Activated naive CD4-positive, alpha-beta T cell treated with anti-CD3 and anti-CD28 coated beads, Interleukin-2, amount 50 U/mL, for 16 hours (primary cell): Measurements from ENCODE around the gene RIMKLA.

Experiments
- DNase-seq: peaks from one replicate; pipeline ENCODE4 v3.0.0-alpha.2; 2020

Gene RIMKLA

GRCh38 chr1:42379794-42380585, 602 bp upstream of the RIMKLA start:
- peak; percentile 11 for DNase-seq

GRCh38 chr1:42381280-42381673, 685 bp downstream of the RIMKLA start:
- DNase-seq: no peak

DNA sequence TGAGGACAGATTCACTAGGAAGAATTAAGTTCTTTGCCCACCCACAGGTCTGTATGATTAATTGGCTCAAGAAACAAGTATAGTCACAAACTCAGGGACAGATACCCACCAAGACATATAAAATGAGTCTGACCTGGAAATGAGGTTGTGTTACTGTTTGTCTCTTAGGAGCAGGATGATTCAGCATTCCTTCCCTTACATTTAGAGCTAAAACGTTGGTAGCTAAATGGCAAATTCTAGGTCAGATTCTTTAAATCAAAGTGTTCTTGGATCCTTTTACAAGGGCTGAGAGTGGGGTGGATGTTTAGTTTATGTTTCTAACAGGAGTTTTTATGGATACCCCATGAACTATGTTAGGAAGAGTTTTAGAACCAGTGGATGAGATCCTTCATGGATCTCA, 4.7 kb downstream of the RIMKLA start:
- no peak for DNase-seq

DNA sequence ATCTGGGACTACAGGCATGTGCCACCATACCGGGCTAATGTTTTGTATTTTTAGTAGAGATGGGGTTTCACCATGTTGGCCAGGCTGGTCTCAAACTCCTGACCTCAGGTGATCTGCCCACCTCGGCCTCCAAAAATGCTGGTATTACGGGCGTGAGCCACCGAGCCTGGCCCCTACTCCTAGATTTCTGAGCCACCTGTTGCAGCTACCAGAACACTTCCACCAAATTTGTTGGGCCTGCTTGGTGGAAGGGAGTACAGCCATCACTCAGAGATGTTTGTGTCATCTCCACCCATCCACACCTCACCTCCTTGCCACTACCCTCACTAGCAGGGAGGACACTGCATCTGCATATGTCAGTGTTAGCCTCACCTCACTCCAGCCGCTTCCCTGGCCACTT, 5.5 kb downstream of the RIMKLA start:
- DNase-seq: no peak

DNA sequence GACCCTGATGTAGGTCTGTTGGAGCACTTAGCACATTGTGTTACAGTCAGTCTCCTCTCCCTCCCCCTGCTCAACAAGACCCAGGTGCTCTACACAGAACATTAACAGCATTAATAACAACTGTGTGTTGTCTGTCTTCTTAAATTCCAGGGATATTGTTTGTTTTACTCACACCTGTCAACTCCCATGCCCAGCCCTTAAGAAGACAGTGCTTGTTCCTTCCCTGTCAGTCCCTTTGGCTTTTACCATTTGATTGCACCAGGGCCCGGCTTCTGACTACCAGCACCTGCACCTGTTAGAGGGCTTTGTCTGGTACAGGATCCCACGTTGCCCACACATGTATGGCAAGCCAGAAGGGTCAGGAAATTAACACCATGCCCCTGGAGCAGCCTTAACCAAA, 11.7 kb downstream of the RIMKLA start:
- no peak for DNase-seq

DNA sequence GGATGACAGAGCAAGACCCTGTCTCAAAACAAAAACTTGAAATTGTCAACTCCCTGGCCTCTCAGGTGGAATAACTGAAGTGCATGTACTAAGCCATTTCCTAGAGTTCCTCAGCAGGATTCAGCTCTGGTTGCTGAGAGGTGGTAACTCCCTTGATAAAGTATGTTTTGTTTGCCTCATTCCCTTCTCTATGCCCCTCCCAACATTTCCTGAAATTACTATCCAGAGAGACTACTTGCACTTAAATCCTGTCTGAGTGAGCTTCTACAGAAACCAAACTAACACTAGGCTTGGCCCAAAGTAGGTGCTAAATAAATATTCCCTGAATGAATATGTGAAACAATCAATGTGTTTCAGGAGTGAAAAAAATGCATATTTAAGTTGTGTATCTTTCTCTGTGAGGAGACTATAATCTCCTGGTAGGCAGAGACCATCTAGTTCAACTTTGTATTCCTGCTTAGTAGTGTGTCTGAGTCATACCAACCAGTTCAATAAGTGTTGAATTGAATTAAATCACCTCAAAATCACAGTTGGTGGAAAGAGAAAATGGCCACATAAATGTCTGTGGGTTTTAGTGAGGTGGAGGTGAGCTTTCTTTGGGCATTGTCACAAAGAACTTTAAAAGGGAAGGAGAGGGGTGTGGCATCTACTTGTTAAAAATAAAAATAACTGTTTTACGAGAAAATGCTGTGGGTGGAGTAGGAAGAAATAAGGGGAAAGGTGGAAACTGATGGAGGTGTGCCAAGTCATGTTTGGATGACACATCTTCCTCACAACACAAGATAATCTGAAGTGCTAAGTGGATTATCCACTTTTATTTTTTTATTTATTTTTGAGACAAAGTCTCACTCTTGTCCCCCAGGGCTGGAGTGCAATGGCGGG, 12.6 kb downstream of the RIMKLA start:
- no peak for DNase-seq

- no peak for DNase-seq
These were observed 18.9 kb downstream of the RIMKLA start for GRCh38 chr1:42399315-42400100.

DNA sequence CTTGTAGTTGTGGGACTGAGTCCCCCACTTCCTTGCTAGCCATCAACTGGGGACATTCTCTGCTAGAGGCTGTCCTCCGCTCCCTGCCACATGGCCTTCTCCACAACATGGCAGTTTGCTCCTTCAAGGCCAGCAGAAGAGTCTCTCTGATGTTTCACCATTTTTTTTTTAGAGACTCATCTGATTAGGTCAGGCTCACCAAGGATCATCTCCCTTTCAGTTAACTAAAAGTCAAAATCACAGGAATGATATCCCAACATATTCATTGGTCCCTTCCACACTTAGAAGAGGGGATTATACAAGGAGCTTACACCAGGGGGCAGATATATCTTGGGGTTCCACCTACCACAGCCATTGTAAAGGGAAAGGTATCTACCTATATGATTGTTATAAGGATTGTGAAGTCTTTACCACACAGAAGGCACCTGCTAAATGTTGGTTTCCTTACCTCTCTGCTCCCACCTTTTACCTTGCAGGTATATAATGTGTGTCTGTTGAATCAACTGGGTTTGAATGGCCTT, 23.3 kb downstream of the RIMKLA start:
- no peak for DNase-seq

DNA sequence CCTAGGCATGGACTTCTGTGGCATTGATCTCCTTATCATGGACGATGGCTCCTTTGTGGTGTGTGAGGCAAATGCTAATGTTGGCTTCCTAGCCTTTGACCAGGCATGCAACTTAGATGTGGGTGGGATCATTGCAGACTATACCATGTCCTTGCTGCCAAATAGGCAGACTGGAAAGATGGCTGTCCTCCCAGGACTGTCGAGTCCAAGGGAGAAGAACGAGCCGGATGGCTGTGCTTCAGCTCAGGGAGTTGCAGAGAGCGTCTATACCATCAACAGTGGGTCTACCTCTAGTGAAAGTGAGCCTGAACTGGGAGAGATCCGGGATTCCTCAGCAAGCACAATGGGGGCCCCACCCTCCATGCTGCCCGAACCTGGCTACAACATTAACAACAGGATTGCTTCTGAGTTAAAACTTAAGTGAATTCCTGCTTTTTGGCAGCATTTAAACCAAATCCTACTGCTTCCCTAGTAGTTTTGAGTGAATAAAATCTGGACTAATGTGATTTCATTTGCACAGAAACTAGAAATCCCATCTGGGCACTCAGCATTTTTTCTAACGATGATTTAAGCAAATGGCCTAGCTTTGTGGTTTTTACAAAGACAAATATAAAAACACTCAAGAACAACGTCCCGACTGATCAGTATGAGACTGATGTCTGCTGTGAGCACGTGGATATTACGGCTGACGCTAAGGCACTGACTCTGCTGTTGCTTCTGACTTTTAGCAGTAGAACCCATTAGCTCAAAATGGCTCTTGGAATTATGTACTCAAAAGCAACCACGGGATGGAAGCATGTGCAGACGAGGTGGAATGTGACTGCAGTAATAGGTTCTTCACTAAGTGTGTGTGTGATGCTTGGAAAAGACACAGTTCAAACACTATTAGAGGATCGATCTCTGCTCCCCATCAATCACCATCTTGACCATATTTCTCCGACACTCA, 34.2 kb downstream of the RIMKLA start:
- DNase-seq: no peak

GRCh38 chr1:42417166-42417565, 36.6 kb downstream of the RIMKLA start:
- DNase-seq: no peak

GRCh38 chr1:42418516-42418915, 37.9 kb downstream of the RIMKLA start:
- no peak for DNase-seq

DNA sequence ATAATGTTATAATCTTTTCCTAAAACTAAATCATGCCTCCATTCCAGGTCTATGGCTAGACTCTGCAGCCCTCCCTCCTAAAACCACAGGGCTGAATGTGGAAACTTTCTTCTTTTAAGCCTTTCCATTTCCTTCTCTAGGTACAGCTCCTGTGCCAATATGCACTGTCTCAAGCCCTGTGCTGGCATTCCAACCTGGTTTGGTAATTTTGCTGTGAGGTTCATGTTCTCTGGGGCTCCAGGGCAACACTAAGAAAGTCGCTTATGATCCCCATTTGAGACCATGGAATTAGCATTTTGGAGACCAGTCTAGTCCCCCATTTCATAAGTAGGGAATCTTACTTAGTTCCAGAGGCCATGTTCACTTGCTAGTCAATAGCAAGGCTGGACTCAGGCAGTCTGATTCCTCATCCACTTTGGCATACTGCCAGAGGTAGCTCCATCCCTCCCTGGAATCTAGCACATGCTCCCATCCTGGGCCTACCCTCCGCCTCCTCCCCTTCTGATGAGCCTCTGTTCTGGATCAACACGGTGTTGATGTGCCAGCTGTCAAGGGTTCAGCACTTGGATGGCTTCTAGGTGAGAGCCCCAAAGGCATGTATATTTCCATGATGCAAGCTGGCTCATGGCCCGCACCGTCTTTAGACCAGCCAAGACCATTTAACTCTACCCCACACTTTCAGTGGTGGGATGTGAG, 38.7 kb downstream of the RIMKLA start:
- no peak for DNase-seq

- no peak for DNase-seq
These were observed 39.5 kb downstream of the RIMKLA start for GRCh38 chr1:42420121-42420520.

- no peak for DNase-seq
These were observed 40.5 kb downstream of the RIMKLA start for GRCh38 chr1:42420911-42421585.

DNA sequence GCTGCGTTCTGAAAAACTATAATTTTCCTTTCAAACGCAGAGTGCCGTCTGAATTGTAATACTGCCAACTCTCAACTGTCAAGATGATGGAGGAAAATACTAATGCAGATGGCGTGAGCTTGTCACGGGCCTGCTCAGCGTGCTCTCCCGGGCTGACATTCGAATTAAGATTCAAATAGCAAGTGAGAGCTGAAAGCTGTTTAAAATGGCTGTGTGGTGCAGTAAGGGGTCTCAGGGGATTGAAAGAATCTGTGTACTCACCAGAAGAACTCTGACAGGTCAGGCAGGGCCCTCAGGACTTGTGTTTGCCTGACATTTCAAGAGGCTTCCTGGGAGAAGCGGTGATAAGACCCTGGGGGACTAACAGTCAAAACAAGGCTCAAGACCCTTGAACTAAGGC, 42.1 kb downstream of the RIMKLA start:
- no peak for DNase-seq

GRCh38 chr1:42423681-42424080, 43.1 kb downstream of the RIMKLA start:
- DNase-seq: no peak

- no peak for DNase-seq
These were observed 43.6 kb downstream of the RIMKLA start for GRCh38 chr1:42424201-42424600.

- DNase-seq: no peak
These were observed 46.6 kb downstream of the RIMKLA start for GRCh38 chr1:42427240-42427639.

DNA sequence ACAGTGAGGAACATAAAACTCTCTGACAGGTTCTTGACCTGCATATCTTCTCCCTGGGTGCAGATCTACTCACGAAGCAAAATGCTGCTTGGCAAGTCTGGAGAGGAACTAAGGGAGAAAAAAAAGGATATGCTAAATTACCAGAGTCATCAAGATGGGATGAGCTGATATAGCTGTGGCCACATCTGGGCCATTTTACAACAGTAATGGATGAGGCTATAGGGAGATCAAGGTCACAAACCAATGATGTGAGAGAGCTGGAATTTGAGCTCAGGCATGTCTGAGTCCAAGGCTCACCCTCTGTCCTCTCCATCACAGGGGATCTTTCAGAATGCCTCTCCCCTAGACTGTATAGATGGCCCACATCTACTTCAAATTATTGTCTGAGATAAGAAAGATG, 49.0 kb downstream of the RIMKLA start:
- DNase-seq: no peak

GRCh38 chr1:42430286-42431135, 49.9 kb downstream of the RIMKLA start:
- DNase-seq: no peak
